GM18909 (cell line): ENCODE results near the gene RAB11FIP4.

ENCODE experiments used
- ATAC-seq: cut with Tn5 transposase; IDR thresholded peaks from one replicate; pipeline ENCODE4 v1.9.1; 2021; ENCODE audit warnings: mild to moderate bottlenecking; ENCODE audit not compliant: unreplicated experiment, poor library complexity

The RAB11FIP4 gene

DNA sequence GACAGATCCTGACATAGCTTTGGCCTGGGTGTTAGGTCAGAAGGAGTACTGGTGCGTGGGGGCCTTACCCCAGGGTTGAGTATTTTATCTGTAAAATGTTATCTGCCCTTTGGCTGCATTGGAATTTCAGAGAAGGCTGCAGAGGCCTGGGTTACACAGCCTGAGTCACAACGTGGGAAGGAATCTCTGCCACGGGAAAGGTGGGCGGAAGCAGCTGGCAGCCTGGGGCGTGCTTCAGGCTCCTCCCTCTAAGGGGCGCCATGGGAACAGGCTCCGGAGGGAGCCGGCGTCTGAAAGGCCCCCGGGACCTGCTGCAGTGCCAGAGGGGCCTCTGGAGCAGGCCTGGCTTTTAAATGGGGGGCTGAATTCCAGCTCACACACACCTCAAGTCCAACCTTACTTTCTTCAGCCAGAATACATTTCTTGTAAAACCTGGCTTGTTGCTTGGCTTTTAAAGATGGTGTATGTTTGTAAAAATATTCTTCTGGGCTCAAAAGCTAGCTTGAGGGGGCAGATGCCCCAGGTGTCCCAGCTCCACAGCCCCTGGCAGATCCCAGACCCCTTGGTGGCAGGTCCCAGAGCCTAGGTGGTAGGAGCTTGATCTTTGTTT lies 142.2 kb downstream of the RAB11FIP4 start:
- no peak for ATAC-seq

DNA sequence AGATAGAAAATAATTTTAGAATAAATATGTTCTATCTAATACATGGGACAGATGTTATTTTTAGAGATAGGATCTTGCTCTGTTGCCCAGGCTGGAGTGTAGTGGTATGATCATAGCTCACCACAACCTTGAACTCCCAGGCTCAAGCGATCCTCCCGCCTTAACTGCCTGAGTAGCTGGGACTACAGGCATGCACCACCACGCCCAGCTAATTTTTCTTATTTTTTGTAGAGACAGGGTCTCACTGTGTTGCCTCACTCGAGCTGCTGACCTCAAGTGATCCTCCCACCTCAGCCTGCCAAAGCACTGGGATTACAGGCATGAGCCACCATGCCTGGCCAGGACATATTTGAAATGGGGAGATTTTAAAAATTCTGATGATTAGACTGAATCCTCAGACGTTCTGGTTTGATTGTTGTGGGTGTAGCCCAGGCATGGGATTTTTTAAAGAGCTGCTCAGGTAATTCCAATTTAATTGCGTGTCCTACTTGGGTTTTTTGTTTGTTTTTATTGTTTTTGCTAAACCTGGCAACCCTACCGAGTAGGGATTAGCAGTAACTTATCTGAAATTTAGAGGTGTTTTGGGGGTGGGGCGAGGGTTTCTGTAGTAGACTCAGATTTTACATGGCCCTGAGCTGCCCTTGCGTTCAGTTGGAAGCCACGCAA lies 142.9 kb downstream of the RAB11FIP4 start:
- ATAC-seq, result no peak

DNA sequence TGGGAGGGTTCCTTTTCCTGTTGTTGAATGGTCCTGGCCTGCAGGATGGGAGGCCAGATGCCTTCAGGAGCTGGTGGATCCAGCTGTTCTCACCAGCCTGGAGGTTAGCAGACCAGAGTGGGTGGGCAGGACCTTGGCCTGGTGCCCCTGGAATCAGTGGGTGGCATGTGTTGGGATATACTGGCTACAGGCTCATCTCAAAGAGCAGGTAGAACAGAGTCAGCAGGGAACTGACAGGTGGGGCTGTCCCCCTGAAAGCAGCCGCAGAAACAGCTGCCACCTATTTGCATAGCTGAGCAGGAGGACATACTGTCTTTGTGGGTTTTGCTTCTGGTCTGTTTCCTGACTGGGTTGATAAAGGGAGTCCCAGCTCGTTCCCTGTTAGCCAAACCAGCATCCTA lies 144.1 kb downstream of the RAB11FIP4 start:
- peak; percentile 75 for ATAC-seq

DNA sequence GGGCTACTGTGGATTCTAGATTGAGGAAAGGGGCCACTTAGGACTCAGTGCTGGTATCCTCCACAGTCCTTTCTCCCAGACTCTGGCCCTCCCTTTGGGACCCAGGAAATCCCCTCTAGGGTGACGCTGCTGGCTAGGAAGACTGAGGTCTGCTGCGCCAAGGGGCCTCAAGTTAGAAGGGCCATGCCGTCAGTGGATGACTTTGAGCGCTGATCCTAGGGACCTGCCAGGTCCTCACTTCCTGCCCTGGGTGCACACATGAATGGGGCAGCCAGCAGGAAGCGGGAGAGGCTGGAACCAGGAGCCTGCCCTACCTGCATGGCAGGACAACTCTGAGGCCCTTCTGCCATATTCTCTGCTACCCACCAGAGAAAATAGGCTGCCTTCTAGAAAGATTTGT lies 145.0 kb downstream of the RAB11FIP4 start:
- no peak for ATAC-seq

DNA sequence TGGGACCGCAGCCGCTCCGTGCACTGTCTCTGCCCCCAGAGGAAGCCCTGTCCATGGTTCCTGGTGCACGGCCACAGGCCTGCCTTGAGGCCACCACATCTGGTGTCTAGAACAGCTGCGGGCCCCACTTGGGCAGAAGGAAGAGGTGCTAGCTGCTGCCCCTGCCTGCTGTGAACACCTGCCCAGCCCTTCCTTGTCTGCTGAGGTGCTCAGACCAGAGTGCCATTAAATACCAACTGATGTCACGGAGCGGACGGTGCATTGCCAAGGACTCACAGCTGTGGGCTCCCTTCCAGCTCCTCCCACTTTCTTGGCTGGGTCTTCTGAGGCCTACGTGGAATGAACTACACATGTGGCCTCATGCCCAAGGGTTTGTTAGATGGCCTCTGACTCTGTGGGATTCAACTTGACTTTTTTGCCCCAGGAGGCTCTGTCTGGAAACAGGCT lies 146.1 kb downstream of the RAB11FIP4 start:
- ATAC-seq, result no peak

DNA sequence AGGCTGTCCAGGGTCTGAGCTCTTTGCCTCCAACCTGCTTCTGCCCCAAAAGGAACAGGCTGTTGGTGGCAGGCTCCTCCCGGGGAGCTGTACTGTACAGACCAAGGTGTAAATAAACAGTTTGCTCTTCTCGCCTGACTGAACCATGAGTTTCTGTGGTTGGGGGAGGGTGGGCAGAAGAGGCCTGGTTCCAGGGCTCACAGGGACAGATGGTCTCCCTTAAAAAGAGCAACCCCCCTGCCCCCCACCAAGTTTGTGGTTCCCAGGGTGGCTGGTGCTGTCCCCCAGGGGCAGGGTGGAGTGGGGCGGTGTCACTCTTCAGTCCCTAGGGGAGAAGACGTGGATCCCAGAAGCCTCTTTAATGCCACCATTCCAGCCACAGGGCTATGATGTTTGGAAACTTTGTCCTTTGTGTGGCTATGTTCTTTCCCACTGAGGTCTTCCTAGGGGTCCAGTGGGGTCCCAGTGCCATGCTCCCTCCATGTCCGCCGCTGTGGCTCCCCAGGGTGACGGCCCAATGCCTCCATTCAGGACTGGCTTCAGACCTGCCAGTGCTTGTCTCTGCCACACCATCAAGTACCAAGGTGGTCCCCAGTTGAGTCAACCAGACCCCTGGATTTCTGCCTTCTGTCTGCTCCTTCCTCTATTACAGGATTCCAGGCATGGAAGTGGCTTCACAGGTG lies 146.7 kb downstream of the RAB11FIP4 start:
- peak; percentile 53 for ATAC-seq

DNA sequence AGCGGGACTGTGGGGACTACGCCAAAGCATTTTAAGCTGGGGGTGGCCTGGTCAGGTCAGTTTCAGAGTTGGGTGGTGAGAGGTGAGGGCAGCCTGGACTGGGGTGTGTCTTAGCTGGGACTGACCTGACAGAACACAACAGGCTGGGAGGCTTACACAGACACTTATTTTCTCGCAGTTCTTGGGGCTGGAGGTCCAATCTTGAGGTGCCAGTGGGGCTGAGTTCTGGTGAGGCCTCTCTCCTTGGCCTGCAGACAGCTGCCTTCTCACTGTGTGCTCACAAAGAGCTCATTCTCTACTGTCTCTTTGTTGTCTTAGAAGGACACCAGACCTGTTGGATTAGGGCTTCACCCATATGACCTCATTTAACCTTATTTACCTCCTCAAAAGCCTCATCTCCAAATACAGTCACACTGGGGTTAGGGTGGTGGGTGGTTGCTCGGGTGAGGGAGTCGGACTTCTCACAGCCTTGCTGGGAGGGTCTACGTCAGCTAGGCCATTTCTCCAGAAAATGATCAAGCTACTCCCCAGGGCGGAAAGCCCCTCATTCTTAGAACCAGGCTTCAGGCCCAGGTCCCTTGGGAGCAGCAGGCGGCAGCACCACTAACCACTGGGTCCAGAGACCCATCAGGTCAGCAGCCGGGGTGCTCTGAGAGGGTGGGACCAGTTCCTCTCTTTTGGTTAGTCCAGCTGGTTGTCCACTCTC lies 149.3 kb downstream of the RAB11FIP4 start:
- ATAC-seq, result no peak

DNA sequence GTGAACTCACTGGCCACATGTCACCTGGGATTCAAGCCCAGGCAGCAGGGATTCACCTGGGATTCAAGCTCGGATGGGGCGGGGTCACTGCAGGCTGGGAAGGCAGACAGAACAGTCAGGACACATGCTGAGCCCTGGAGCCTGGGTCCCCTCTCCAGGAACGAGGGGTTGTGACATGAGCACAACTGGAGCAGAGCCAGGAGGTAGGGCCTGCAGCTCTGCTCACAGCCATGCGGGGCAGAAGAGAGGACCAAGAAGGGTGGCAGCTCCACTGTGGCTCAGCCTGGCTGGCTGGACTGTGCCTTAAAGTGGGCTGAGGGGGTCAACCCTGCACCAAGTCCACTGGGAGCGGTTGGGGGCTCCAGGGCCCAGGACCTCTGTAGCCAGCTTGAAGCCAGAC lies 150.1 kb downstream of the RAB11FIP4 start:
- no peak for ATAC-seq

DNA sequence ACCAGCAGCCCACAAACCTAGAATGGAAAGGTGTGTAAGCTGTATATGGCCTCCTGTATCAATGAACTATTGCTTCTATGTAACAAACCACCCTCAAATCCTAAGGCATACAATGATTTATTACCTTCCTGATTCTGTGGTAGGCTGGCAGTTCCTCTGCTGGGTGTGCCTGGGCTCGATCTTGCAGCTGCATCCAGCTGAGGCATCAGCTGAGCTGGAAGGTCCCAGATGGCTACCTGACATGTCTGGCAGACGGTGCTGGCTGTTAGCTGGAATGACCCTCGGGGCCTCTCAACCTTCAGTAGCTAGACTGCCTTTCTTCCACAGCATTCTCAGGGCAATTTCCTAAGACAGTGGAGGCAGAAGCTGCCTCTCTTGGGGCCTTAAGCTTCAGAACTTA lies 152.7 kb downstream of the RAB11FIP4 start:
- no peak for ATAC-seq

DNA sequence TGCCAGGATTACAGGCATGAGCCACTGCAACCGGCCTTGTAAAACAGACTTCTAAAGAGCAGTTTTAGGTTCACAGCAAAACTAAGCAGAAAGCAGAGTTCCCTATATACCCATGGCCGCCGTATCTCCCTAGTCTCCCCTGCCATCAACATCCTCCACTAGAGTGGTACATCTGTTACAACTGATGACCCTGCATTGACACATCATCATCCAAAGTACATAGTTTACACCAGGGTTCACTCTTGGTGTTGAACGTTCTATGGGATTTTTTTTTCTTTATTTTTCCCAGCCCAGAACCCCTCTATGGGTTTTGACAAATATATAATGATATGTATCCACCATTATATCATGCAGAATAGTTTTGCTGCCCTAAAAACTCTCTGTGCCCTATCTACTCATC lies 155.2 kb downstream of the RAB11FIP4 start:
- ATAC-seq, result no peak

DNA sequence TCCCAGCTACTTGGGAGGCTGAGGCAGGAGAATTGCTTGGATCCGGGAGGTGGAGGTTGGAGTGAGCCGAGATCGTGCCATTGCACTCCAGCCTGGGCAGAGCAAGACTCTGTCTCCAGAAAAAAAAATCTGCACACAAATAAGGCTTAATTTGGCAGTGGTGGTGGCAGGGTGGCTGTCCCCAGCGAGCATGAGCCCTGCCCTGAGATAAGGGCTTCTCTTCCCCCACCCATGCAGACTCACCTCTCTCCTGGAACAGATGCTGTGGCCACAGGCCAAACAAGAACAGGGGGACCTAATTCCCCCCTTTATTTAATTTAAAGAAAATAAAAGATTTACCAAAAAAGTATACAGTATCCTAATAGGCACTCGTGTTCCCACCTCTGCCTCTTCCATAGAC lies 157.2 kb downstream of the RAB11FIP4 start:
- ATAC-seq, result no peak

DNA sequence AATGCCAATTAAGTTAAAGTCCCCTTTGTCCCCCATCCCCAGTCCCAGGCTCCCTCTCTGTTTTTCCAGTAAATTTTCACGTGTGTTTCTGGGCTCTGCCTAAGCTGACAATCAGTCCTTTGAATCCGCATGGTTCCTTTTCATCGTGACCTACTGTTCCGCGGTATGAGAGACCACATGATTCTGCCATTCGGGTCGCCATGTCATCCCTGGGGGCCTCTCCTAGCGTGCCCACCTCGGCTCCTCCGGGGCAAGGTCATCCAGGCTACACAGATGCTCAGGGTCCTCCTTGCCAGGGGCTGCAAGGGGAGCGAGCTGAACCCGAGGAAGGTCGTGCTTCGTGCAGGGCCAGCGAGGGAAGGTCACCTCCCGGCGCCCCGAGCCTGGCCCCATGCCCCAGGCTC lies 157.6 kb downstream of the RAB11FIP4 start:
- ATAC-seq, result peak; percentile 22

DNA sequence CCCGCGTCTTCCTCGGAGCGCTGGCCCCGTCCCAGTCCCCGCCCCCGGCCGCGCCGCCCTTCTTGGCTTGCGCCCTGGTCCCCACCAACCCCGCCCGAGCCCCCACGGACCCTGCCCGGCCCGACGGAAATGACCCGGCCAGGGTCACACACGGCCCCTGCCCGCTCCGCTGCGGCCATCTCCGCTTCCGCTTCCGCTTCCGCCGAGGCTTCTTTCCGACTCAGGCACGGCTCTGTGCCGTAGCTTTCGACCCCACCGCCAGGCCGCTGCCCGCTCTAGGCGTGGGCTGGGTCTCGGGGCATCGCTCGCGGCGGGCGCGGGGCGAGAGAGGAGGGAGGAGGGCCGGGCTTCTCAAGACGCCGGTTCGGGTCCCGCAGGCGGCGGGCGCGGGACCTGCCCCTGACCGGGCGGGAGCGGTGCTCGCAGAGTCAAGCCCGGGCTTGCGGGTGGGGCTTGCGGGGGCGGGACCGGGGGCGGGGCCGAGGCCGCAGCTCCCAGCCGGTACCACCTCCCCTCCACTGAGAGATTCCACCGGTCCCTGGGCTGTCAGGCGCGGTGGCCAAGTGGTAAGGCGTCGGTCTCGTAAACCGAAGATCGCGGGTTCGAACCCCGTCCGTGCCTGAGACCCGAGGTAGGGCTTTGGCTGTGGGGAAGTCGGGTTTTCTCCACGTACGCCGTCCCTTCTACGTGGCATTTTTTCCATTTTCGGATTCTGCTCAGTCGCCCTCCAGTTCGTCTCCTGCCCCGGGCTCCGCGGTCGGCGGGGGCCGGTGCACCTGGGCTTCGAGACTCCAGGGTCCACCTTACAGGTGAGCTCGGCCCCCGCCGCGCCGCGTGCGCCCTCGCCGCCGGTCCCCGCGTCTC lies 158.3 kb downstream of the RAB11FIP4 start:
- peak; percentile 77 for ATAC-seq

DNA sequence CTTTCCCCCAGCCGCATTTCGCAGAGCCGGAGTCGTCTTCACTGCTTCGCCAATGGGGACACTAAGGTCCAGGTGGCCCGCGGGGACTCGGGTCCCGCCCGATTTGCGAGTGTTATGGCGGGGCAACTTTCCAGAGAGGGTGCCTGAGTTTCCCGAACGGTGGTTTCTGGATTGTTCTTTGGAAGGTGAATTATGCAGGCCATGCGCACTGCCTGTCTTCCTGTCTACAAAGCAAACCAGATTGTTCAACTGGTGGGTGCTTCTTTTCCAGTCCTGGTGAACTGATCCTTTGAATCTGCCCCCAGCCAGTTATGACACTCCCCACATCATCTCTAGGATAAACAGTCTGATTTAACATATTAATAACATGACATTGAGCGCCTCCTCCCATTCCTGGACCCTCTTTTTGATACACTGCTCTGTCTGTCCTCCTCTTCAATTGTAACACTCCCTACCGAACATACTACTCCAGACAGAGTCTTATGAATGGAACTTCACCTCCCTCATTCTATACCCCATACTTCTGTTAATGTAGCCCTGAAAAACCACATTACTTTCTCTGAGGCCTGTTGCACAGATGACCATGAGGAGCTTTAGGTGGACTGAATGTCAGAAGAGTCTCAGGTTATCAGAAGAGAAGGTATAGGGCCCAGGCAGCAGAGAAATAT lies 159.0 kb downstream of the RAB11FIP4 start:
- no peak for ATAC-seq

DNA sequence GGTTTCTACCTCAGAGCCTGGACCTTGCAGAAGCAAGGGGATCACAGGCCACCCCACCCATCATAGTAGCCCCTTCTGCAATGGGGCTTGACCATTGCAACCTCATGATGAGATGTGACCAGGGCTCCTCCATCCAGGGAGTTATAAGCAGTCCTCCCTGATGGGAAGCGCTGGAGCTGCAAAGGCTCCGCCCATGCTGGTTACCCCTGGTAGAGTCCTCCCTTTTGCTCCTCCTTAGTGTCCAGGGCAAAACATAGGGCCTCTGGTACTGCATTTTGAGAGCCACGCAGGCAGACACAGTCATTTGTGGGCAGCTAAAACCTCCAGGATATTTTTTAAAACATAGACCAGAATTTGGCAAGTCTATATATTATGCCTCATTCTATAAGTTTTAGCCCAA lies 161.1 kb downstream of the RAB11FIP4 start:
- no peak for ATAC-seq

DNA sequence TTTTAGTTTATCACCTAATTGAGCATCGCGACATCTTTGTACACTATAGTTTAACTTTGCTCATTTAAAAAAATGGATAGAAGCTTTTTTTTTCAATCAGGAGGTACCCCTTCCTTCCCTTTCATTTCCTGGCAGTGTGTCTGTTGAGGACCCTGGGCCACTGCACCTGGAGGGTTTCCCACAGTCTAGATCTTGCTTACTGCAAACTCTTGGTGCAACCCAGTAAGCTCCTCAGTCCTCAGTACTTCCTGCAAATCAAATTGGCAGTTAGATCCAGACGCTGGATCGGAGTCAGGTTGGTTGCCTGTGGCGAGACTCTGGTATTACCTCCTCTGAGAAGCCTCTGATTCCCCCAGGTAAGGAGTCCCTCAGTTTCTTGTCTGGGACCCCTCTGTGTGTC lies 162.0 kb downstream of the RAB11FIP4 start:
- no peak for ATAC-seq

DNA sequence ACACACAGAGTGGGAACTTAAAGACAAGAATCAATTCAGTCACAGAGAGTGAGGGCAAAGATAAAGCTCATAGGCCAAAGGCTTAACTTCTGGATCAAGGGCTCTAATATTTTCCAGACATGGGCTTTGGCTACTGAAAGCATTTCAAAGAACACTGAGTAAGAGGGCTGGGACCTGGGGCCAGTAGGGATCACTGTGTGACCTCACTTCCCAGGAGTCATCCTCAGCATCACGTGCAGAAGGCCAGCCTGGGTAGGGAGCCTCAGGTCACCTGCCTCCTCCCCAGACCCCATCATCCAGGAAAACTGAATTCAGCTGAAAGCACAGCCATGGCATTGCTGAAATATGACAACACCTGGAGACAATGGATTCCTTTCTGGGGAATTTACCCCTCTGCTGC lies 163.5 kb downstream of the RAB11FIP4 start:
- ATAC-seq, result no peak

DNA sequence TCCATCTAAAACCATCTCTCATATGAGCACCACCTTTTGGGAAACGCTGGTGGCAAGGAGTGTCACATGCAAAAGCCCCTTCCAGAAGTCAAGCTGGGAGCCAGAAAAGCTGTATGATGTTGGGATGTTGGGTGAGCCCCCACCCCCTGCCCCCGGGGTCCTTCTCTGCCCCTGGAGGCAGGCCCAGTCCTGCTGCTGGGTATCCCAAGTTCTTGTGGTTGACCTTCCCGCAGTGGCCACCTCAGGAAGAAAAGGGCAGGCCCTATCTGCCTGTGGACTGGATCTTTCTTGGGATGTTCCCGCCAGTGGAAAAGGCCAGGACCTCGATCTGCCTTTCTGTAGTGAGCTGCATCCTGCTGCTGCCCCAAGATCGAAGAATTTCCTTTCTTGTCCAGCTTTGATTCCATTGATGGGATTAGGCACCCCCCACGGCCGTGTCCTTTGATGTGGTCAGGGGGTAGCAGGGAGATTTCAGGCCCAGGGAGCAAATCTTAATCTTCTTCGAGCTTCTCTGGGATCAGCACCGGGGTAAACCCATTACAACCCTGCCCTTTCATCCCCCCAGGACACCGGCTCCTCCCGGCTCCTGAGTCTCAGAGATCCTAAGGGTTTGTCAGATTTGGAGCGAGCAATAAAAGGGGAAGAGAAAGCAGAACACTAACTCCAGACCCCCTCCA lies 165.6 kb downstream of the RAB11FIP4 start:
- no peak for ATAC-seq
